ENCODE results near the gene TTC36. TPM values are rescaled to one million over a fixed set of nuclear protein-coding genes. Genes with fewer than 3 reads are reported as not detected.

The TTC36 gene
- total and polyA plus RNA-seq, 2 of the 4 experiments (the other 2 are of a cell fraction) = not detected

GRCh38 chr11:118560806-118561205, 33.5 kb downstream of the TTC36 start:
- in situ Hi-C loops (cut with MboI; ENCODE audit: low sequenced_read_pairs) = no loop called here
- no peak overlapping the region for H2BK5ac ChIP-seq (ENCODE audit: low read depth, low read length, poor library complexity, severe bottlenecking)
- no peak overlapping the region for H3K14ac ChIP-seq (replicated peaks; ENCODE audit: low read depth, low read length)
- no peak overlapping the region for H3K27ac ChIP-seq (ENCODE audit: insufficient read depth, low read length)
- H3K56ac ChIP-seq (ENCODE audit: extremely low read depth, insufficient read depth, low read length) = no peak overlapping the region
- H2BK20ac ChIP-seq (ENCODE audit: low read depth, low read length) = no peak overlapping the region
- H3K27me3 ChIP-seq (ENCODE audit: control insufficient read depth, insufficient read depth, low read length) = no peaks in the 10 kb centered on the region
- H2AFZ ChIP-seq (replicated peaks; ENCODE audit: low read length, poor library complexity) = no peak overlapping the region
- intact Hi-C loops (cut with micrococcal nuclease) = no loop called here
- no peak overlapping the region for H3K4me3 ChIP-seq (ENCODE audit: insufficient read depth, low read depth, low read length)
- H4K91ac ChIP-seq (ENCODE audit: insufficient read depth, low read depth, low read length) = no peak overlapping the region
- no peaks in the 10 kb centered on the region for H4K20me1 ChIP-seq (ENCODE audit: insufficient read depth, low read length)
- WGBS, 2 experiments (ENCODE audit: extremely low coverage in 2 of 2, insufficient read length in 1 of 2) = 95% methylated on average over 3 of the region's 4 CpGs; no CpG with 5 or more reads in 1 of the 2 experiments
- POLR2A ChIA-PET (ENCODE audit: unreplicated experiment) = no interaction called here
- no peak overlapping the region for H4K5ac ChIP-seq (ENCODE audit: low read depth, low read length)
- H4K8ac ChIP-seq (ENCODE audit: low read depth in 2 of 2, low read length in 2 of 2) = no peak overlapping the region
- H2BK15ac ChIP-seq (ENCODE audit: low read depth, low read length) = no peak overlapping the region
- no peak overlapping the region for H3K9ac ChIP-seq (ENCODE audit: low read depth, low read length)
- peaks cover 10% of the 10 kb centered on the region for H3K9me1 ChIP-seq (ENCODE audit: insufficient read depth, low read length)
- H2BK120ac ChIP-seq (ENCODE audit: low read depth, low read length) = no peak overlapping the region
- BruUV-seq (replicated peaks) = no TSS peak
- peaks cover 8% of the 10 kb centered on the region for H3K36me3 ChIP-seq (ENCODE audit: control insufficient read depth, insufficient read depth, low read length)
- H3K9me3 ChIP-seq (ENCODE audit: control insufficient read depth, insufficient read depth, low read length) = no peaks in the 10 kb centered on the region
- ATAC-seq (ENCODE audit: low read depth) (no peak), DNase-seq (no peak)
- H3K4ac ChIP-seq (ENCODE audit: low read depth, low read length) = no peak overlapping the region
- H3K18ac ChIP-seq (ENCODE audit: low read depth, low read length) = no peak overlapping the region
- H3K4me1 ChIP-seq (ENCODE audit: control insufficient read depth, insufficient read depth, low read length) = peaks cover 2% of the 10 kb centered on the region; the same call in 1 of the 2 replicates
- H2AK5ac ChIP-seq (ENCODE audit: low read depth, low read length) = no peak overlapping the region
- H3K79me1 ChIP-seq (ENCODE audit: low read depth in 1 of 2, low read length in 2 of 2) = peaks cover 12 to 15% of the 10 kb centered on the region in 2 experiments
- H3K23ac ChIP-seq (ENCODE audit: low read depth, low read length) = no peak overlapping the region
- H2AK9ac ChIP-seq (replicated peaks; ENCODE audit: low read depth, low read length, poor library complexity) = no peak overlapping the region
- dilution Hi-C loops (cut with HindIII; ENCODE audit: low sequenced_read_pairs, unreplicated experiment) = no loop called here
- TF ChIP-seq MAFK (IDR thresholded peaks at IDR 0.05; ENCODE audit: low read depth, low read length) = no peak
- TF ChIP-seq NFE2L2 (IDR thresholded peaks at IDR 0.05; ENCODE audit: low read depth, low read length) = no peak
- TF ChIP-seq CEBPB (IDR thresholded peaks at IDR 0.05; ENCODE audit: low read depth, low read length) = no peak
- TF ChIP-seq, protein P1, sequence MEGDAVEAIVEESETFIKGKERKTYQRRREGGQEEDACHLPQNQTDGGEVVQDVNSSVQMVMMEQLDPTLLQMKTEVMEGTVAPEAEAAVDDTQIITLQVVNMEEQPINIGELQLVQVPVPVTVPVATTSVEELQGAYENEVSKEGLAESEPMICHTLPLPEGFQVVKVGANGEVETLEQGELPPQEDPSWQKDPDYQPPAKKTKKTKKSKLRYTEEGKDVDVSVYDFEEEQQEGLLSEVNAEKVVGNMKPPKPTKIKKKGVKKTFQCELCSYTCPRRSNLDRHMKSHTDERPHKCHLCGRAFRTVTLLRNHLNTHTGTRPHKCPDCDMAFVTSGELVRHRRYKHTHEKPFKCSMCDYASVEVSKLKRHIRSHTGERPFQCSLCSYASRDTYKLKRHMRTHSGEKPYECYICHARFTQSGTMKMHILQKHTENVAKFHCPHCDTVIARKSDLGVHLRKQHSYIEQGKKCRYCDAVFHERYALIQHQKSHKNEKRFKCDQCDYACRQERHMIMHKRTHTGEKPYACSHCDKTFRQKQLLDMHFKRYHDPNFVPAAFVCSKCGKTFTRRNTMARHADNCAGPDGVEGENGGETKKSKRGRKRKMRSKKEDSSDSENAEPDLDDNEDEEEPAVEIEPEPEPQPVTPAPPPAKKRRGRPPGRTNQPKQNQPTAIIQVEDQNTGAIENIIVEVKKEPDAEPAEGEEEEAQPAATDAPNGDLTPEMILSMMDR (conservative IDR thresholded peaks at IDR 0.05; ENCODE audit: low read depth, low read length) = no peak
- no peak for TF ChIP-seq SMC3 (IDR thresholded peaks at IDR 0.05; ENCODE audit: low read depth, low read length)
- TF ChIP-seq FOS (IDR thresholded peaks at IDR 0.05; ENCODE audit: low read depth, low read length) = no peak
- TF ChIP-seq BHLHE40 (IDR thresholded peaks at IDR 0.05; ENCODE audit: low read depth, low read length) = no peak
- TF ChIP-seq CHD1 (IDR thresholded peaks at IDR 0.05; ENCODE audit: low read depth, low read length) = no peak
- no peak for TF ChIP-seq RFX5 (IDR thresholded peaks at IDR 0.05; ENCODE audit: low read depth, low read length)
- TF ChIP-seq MXI1 (IDR thresholded peaks at IDR 0.05; ENCODE audit: borderline replicate concordance, low read depth, low read length) = no peak
- TF ChIP-seq MAZ (IDR thresholded peaks at IDR 0.05; ENCODE audit: borderline replicate concordance, low read depth, low read length) = no peak
- CTCF ChIA-PET = no interaction called here
- H3K4me2 ChIP-seq (ENCODE audit: low read depth, low read length) = no peak overlapping the region

All from IMR-90 (cell line).